ENCODE results near the gene DYNLT1.

DNA sequence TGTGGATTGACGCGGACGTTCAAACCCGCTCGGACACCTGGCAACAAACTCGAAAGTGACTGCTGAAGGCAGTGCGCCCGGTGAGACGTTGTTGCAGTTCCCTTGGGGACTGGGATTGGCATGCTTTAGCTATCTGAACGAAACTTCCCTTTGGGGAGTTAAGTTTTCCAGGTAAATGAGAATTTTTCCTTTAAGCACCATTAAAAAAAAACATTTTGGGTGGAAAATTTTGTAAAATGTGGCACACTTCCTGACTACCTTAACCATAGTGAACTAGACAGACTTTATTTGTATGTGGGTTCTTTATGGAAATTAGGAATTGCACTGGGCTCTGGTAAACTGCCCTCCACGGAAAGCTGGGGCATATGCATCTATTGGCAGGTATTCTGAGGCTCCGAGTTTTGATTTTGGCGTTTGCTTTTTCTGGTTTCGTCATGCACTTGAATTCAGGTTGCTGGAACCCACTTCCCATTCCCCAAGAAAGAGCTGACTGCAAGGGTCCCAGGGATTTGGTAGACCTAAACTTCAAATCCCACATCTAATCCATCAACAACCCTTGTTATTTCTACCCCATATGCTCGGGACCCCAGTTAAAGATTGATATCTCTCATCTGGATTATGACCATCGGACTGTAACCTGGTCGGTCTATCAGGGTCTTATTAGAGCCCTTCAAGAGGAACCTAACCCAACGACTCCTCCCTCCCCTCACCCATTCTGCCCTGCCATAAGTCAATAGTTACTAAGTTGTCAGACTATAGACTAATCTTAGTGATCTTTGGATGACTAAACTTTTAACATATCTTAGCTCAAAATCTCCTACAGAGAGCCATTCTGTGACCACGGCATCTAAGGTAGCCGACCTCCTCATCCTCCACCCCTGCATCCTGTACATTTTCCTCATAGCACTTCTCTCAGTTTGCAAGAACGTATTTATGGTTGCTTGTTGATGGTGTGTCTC is 800 bp upstream of the DYNLT1 start:
- TF ChIP-seq RAD21 (conservative IDR thresholded peaks at IDR 0.05 in 1 of 2, IDR thresholded peaks at IDR 0.05 in 1 of 2) (no peak), KDM5A (IDR thresholded peaks at IDR 0.05) (no peak), EHF (CRISPR knock-in tag; IDR thresholded peaks at IDR 0.05) (no peak), MAFK (IDR thresholded peaks at IDR 0.05; ENCODE audit: partially characterized antibody) (no peak), BHLHE40 (IDR thresholded peaks at IDR 0.05; ENCODE audit: low read depth, low read length) (no peak), ESRRA (IDR thresholded peaks at IDR 0.05; ENCODE audit: borderline replicate concordance, low read length) (no peak), POLR2A (IDR thresholded peaks at IDR 0.05; ENCODE audit: low read length) (no peak), EP300 (IDR thresholded peaks at IDR 0.05) (no peak), CHD4 (IDR thresholded peaks at IDR 0.05; ENCODE audit: borderline replicate concordance) (no peak), RARB (CRISPR knock-in tag; IDR thresholded peaks at IDR 0.05) (no peak), NR3C1 (IDR thresholded peaks at IDR 0.05) (no peak)
- TF ChIP-seq, protein P1, sequence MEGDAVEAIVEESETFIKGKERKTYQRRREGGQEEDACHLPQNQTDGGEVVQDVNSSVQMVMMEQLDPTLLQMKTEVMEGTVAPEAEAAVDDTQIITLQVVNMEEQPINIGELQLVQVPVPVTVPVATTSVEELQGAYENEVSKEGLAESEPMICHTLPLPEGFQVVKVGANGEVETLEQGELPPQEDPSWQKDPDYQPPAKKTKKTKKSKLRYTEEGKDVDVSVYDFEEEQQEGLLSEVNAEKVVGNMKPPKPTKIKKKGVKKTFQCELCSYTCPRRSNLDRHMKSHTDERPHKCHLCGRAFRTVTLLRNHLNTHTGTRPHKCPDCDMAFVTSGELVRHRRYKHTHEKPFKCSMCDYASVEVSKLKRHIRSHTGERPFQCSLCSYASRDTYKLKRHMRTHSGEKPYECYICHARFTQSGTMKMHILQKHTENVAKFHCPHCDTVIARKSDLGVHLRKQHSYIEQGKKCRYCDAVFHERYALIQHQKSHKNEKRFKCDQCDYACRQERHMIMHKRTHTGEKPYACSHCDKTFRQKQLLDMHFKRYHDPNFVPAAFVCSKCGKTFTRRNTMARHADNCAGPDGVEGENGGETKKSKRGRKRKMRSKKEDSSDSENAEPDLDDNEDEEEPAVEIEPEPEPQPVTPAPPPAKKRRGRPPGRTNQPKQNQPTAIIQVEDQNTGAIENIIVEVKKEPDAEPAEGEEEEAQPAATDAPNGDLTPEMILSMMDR (IDR thresholded peaks at IDR 0.05) = no peak
- TF ChIP-seq, protein P2, sequence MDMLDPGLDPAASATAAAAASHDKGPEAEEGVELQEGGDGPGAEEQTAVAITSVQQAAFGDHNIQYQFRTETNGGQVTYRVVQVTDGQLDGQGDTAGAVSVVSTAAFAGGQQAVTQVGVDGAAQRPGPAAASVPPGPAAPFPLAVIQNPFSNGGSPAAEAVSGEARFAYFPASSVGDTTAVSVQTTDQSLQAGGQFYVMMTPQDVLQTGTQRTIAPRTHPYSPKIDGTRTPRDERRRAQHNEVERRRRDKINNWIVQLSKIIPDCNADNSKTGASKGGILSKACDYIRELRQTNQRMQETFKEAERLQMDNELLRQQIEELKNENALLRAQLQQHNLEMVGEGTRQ (IDR thresholded peaks at IDR 0.05) = no peak
- TF ChIP-seq, protein P3, sequence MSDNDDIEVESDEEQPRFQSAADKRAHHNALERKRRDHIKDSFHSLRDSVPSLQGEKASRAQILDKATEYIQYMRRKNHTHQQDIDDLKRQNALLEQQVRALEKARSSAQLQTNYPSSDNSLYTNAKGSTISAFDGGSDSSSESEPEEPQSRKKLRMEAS (IDR thresholded peaks at IDR 0.05) = no peak

All from A549 (cell line).